WERI-Rb-1 (cell line): Measurements from ENCODE around the gene FBXL17.

ENCODE experiments used
- DNase-seq: peaks from one replicate; pipeline ENCODE4 v3.0.0-alpha.2; 2020
- H3K27ac ChIP-seq: fragments of 250-450 bp; sonication (Bioruptor Pico); 2 replicates; pipeline ENCODE4 v1.5.1; 2020; ENCODE audit warnings: mild to moderate bottlenecking, moderate library complexity
- H3K27me3 ChIP-seq: fragments of 250-450 bp; sonication (Bioruptor Pico); 2 replicates; pipeline ENCODE4 v1.5.1; 2021; ENCODE audit warnings: mild to moderate bottlenecking, low read depth, moderate library complexity; ENCODE audit not compliant: insufficient read depth, severe bottlenecking
- H3K36me3 ChIP-seq: fragments of 250-450 bp; sonication (Bioruptor Pico); 2 replicates; pipeline ENCODE4 v1.5.1; 2020; ENCODE audit warnings: mild to moderate bottlenecking, moderate library complexity
- H3K4me3 ChIP-seq: 2 replicates; pipeline ENCODE4 v1.5.1; 2011; ENCODE audit warnings: low read depth, mild to moderate bottlenecking, control low read depth, low read length
- H3K9me3 ChIP-seq: fragments of 250-450 bp; sonication (Bioruptor Pico); 2 replicates; pipeline ENCODE4 v1.5.1; 2021; ENCODE audit warnings: mild to moderate bottlenecking, moderate library complexity; ENCODE audit not compliant: severe bottlenecking
- TF ChIP-seq, protein P1 (sequence below): IDR thresholded peaks from 2 replicates; pipeline ENCODE4 v1.5.1; 2011; ENCODE audit warnings: low read depth, mild to moderate bottlenecking, control low read depth, inconsistent platforms, low read length

Gene FBXL17

DNA sequence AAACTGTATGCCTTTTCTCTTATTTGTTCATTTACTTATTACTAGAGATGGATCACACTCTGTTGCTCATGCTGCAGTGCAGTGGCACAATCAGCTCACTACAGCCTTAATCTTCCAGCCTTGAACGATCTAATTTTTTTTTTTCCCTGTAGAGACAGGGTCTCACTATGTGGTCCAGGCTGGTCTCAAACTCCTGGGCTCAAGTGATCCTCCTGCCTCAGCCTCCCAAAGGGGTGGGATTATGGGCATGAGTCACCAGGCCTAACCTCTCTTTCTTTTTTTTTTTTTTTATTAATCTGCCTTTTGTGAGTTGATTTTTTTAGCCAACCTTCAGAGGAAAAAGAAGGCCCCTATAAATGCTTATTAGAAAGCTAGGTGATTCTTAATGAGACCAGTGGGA lies 303.0 kb downstream of the FBXL17 start:
- Histone ChIP-seq H3K27me3 (no peaks in the 10 kb centered on the region), H3K9me3 (no peaks in the 10 kb centered on the region), H3K4me3 (no peak overlapping the region), H3K27ac (no peak overlapping the region), H3K36me3 (no peaks in the 10 kb centered on the region)
- DNase-seq: no peak
- TF ChIP-seq, protein P1, sequence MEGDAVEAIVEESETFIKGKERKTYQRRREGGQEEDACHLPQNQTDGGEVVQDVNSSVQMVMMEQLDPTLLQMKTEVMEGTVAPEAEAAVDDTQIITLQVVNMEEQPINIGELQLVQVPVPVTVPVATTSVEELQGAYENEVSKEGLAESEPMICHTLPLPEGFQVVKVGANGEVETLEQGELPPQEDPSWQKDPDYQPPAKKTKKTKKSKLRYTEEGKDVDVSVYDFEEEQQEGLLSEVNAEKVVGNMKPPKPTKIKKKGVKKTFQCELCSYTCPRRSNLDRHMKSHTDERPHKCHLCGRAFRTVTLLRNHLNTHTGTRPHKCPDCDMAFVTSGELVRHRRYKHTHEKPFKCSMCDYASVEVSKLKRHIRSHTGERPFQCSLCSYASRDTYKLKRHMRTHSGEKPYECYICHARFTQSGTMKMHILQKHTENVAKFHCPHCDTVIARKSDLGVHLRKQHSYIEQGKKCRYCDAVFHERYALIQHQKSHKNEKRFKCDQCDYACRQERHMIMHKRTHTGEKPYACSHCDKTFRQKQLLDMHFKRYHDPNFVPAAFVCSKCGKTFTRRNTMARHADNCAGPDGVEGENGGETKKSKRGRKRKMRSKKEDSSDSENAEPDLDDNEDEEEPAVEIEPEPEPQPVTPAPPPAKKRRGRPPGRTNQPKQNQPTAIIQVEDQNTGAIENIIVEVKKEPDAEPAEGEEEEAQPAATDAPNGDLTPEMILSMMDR: no peak

DNA sequence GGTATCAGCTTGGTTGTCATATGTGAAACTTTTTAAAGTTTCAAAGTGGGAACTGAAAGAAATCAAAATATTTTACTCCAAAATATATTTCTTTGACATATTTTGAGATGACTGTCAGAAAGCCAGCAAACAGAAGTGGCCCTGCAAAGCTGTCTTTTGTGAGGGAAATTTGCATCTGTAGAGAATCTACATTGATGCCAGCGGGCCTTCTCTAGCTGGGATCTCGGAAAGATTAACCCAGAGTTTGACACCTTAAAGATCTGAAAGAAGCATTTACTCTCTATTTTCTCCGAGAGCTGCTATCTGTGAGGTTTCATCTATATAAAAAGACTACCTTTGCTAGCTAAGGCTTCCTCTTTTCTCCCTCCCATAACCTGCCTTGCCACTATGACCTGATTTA lies 303.6 kb downstream of the FBXL17 start:
- Histone ChIP-seq H3K9me3 (no peaks in the 10 kb centered on the region), H3K36me3 (no peaks in the 10 kb centered on the region), H3K4me3 (no peak overlapping the region), H3K27me3 (no peaks in the 10 kb centered on the region), H3K27ac (no peak overlapping the region)
- TF ChIP-seq, protein P1: no peak
- DNase-seq: no peak

DNA sequence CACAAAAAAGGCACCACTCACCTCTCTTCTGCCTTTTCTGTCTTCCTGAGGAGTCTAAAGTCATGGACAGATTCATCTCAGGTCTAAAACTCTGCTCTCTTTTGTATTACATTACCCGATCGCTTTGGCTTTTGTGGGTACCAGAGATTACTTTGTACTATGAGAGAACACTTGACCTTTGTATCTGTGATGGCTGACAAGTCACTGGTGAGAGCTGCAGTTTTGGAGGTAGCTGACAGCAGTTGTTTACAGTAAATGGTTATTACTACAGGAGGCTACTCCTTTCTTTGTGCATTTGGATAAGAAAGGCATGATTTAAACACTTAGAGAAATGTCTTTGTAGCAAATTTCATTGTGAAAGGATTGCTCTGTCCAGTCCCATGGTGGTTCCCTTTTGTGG lies 307.3 kb downstream of the FBXL17 start:
- Histone ChIP-seq H3K36me3 (no peaks in the 10 kb centered on the region), H3K27ac (no peak overlapping the region), H3K4me3 (no peak overlapping the region), H3K27me3 (no peaks in the 10 kb centered on the region), H3K9me3 (no peaks in the 10 kb centered on the region)
- TF ChIP-seq, protein P1: no peak
- DNase-seq: no peak

DNA sequence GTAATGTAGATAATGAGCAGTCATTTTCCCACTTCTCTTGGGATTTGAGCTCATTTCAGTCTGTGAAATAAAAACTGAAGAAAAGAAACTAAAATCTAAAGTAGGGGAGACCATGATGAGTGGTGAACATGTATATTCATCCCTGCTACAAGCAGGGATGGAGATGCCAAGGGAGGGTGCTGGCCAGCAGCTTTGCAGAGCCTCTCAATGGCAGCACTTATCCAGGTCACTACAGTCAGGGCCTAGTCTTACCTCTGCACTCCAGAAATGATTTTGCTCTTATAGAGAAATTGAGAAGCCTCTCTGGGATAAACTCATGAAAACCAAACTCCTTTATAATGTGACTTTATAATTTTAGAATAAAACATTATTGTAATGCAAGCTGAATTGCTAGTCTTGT lies 317.6 kb downstream of the FBXL17 start:
- no peak for DNase-seq
- no peak overlapping the region for H3K4me3 ChIP-seq
- no peaks in the 10 kb centered on the region for H3K36me3 ChIP-seq
- TF ChIP-seq, protein P1: no peak
- H3K27ac ChIP-seq: no peak overlapping the region
- H3K27me3 ChIP-seq: no peaks in the 10 kb centered on the region
- H3K9me3 ChIP-seq: no peaks in the 10 kb centered on the region

DNA sequence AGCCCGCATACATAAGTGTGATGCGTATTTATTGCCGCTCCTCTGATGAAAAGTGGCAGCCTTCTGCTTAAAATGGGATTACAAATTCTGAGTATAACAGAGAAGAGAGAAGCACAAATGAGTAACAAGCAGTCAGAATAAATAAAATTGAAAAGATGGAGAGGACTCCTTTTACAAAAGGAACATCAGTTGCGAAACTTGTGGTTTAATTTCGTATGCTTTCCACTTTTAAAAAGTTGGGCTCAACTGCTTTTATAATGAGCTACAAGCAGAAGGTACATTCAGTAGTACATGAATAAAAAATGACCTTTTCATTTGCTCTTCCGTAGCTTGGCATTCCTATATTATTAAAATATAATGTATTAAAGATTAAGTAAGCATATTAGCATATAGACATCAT lies 320.0 kb downstream of the FBXL17 start:
- Histone ChIP-seq H3K4me3 (no peak overlapping the region), H3K9me3 (no peaks in the 10 kb centered on the region), H3K36me3 (no peaks in the 10 kb centered on the region), H3K27me3 (no peaks in the 10 kb centered on the region), H3K27ac (no peak overlapping the region)
- no peak for DNase-seq
- TF ChIP-seq, protein P1: no peak

DNA sequence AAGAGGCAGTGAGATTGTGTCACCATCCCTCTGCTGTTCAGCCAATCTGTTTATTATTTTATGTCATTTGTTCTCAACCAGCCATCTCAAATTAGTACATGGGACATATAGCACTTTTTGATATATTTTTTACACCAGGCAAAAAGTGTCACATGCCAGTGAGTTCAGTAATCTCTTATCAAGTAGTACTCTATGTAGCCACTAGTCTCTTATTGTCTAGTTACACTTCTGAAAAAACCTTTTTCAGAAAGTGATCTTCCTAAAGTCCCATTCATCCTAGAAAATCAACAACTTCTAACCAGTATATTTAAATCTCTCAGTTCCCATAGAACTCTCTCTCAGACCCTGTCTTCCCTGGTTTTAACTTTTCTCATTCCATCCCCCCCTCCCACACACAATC lies 321.6 kb downstream of the FBXL17 start:
- Histone ChIP-seq H3K4me3 (no peak overlapping the region), H3K9me3 (no peaks in the 10 kb centered on the region), H3K36me3 (no peaks in the 10 kb centered on the region), H3K27ac (no peak overlapping the region), H3K27me3 (no peaks in the 10 kb centered on the region)
- no peak for DNase-seq
- TF ChIP-seq, protein P1: no peak
